ENCODE measurements around the gene DSC1.

GRCh38 chr18:31098878-31099277, 63.8 kb downstream of the DSC1 start:
- TF ChIP-seq, protein P1, sequence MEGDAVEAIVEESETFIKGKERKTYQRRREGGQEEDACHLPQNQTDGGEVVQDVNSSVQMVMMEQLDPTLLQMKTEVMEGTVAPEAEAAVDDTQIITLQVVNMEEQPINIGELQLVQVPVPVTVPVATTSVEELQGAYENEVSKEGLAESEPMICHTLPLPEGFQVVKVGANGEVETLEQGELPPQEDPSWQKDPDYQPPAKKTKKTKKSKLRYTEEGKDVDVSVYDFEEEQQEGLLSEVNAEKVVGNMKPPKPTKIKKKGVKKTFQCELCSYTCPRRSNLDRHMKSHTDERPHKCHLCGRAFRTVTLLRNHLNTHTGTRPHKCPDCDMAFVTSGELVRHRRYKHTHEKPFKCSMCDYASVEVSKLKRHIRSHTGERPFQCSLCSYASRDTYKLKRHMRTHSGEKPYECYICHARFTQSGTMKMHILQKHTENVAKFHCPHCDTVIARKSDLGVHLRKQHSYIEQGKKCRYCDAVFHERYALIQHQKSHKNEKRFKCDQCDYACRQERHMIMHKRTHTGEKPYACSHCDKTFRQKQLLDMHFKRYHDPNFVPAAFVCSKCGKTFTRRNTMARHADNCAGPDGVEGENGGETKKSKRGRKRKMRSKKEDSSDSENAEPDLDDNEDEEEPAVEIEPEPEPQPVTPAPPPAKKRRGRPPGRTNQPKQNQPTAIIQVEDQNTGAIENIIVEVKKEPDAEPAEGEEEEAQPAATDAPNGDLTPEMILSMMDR (IDR thresholded peaks at IDR 0.05; ENCODE audit: insufficient read depth, low read length, poor library complexity, severe bottlenecking) = no peak
- no peak for TF ChIP-seq EZH2phosphoT487 (conservative IDR thresholded peaks at IDR 0.05; ENCODE audit: low read length)

Data from SU-DHL-6 (cell line).